D721Med (cell line): ENCODE results near the gene DCAF6.
A peak's percentile ranks its signal among the peaks of the same experiment; 100 is the strongest.

Source experiments
- DNase-seq: peaks from one replicate; pipeline ENCODE4 v3.0.0; 2011; ENCODE audit warnings: low spot score; ENCODE audit not compliant: insufficient read length
- FAIRE-seq: peaks from 2 replicates; lab custom pipeline; 2011; peaks lifted over from hg19 to GRCh38; lab: Jason Lieb, UNC
- CTCF ChIP-seq: IDR thresholded peaks from 2 replicates; pipeline ENCODE4 v1.5.1; 2012; ENCODE audit warnings: mild to moderate bottlenecking, control low read depth; ENCODE audit not compliant: insufficient read depth; ENCODE audit errors: missing control alignments

The DCAF6 gene

GRCh38 chr1:168110896-168111545 is 174.5 kb downstream of the DCAF6 start:
- FAIRE-seq (no peak), DNase-seq (no peak)
- peak; percentile 6 for TF ChIP-seq CTCF

- no peak for DNase-seq
- no peak for TF ChIP-seq CTCF
These were observed 176.3 kb downstream of the DCAF6 start for GRCh38 chr1:168112673-168113305.

GRCh38 chr1:168114845-168115244 is 178.4 kb downstream of the DCAF6 start:
- no peak for TF ChIP-seq CTCF
- DNase-seq (no peak), FAIRE-seq (no peak)

More at GRCh38 chr1:168112673-168113305, 176.3 kb downstream of the DCAF6 start:
- no peak for FAIRE-seq

GRCh38 chr1:168116327-168116799 is 179.9 kb downstream of the DCAF6 start:
- TF ChIP-seq CTCF, result no peak
- DNase-seq, result no peak
- FAIRE-seq, result no peak

- TF ChIP-seq CTCF, result no peak
- no peak for FAIRE-seq
- no peak for DNase-seq
These were observed 183.3 kb downstream of the DCAF6 start for GRCh38 chr1:168119750-168120149.

GRCh38 chr1:168121401-168122011 is 185.0 kb downstream of the DCAF6 start:
- TF ChIP-seq CTCF, result no peak
- DNase-seq (no peak), FAIRE-seq (no peak)
